Measurements from ENCODE around the gene SOX15. TPM values are rescaled to one million over a fixed set of nuclear protein-coding genes. Genes with fewer than 3 reads are reported as not detected.
A peak's percentile ranks its signal among the peaks of the same experiment; 100 is the strongest.
"Not testable (repeated sequence)": the region's sequence is repeated elsewhere in the genome, so short reads cannot be mapped to it uniquely, and the experiment has no call there.

SOX15 gene
- total and polyA plus RNA-seq, 4 donors: 0.68 to 1.1 (median 0.86) TPM; not detected in 1

- no peak for TF ChIP-seq CTCF (IDR thresholded peaks at IDR 0.05; ENCODE audit: control extremely low read depth, extremely low read depth)
- H3K4me1 ChIP-seq (ENCODE audit: control insufficient read depth in 5 of 5, insufficient read depth in 5 of 5, low read length in 5 of 5): peaks cover 0 to 18% (median 0%) of the 10 kb centered on the region in 5 donors
- H3K27ac ChIP-seq (ENCODE audit: low read depth in 1 of 2, low read length in 1 of 2): peak overlapping the region in 1 of 2 donors; percentile 13
- H3K27me3 ChIP-seq (ENCODE audit: control insufficient read depth in 3 of 3, insufficient read depth in 3 of 3, low read length in 2 of 3): no peaks in the 10 kb centered on the region
- 47 to 65% methylated on average over 7 of the region's 7 CpGs for WGBS, 2 donors
- H3K9me3 ChIP-seq (ENCODE audit: control insufficient read depth in 4 of 4, insufficient read depth in 3 of 4, low read length in 3 of 4): no peaks in the 10 kb centered on the region
- DNase-seq (no peak), ATAC-seq (ENCODE audit: insufficient read depth, low FRiP score) (no peak)
- no peak overlapping the region for H3K4me3 ChIP-seq
- H3K9ac ChIP-seq (ENCODE audit: insufficient read depth in 1 of 2, low read length in 2 of 2): peak overlapping the region in 1 of 2 donors; percentile 88
- H3K36me3 ChIP-seq (ENCODE audit: control insufficient read depth in 4 of 4, insufficient read depth in 4 of 4, low read length in 4 of 4): peaks cover 0 to 4% (median 2%) of the 10 kb centered on the region in 4 donors
These were observed 36.4 kb upstream of the SOX15 start for GRCh38 chr17:7626307-7626706.

GRCh38 chr17:7625749-7626148 lies 35.9 kb upstream of the SOX15 start:
- WGBS, 2 donors: 96 to 98% methylated on average over 16 of the region's 16 CpGs
- H3K4me1 ChIP-seq (ENCODE audit: control insufficient read depth in 5 of 5, insufficient read depth in 5 of 5, low read length in 5 of 5): peaks cover 0 to 16% (median 0%) of the 10 kb centered on the region in 5 donors
- not testable (repeated sequence) for DNase-seq; H3K27ac ChIP-seq (ENCODE audit: low read depth in 1 of 2, low read length in 1 of 2); H3K9ac ChIP-seq (ENCODE audit: insufficient read depth in 1 of 2, low read length in 2 of 2); H3K27me3 ChIP-seq (ENCODE audit: control insufficient read depth in 3 of 3, insufficient read depth in 3 of 3, low read length in 2 of 3); H3K36me3 ChIP-seq (ENCODE audit: control insufficient read depth in 4 of 4, insufficient read depth in 4 of 4, low read length in 4 of 4); ATAC-seq (ENCODE audit: insufficient read depth, low FRiP score); H3K9me3 ChIP-seq (ENCODE audit: control insufficient read depth in 4 of 4, insufficient read depth in 3 of 4, low read length in 3 of 4); H3K4me3 ChIP-seq

GRCh38 chr17:7623661-7624060 lies 33.8 kb upstream of the SOX15 start:
- Histone ChIP-seq H3K9me3 (ENCODE audit: control insufficient read depth in 4 of 4, insufficient read depth in 3 of 4, low read length in 3 of 4) (no peaks in the 10 kb centered on the region), H3K27ac (ENCODE audit: low read depth in 1 of 2, low read length in 1 of 2) (no peak overlapping the region), H3K4me3 (no peak overlapping the region), H3K9ac (ENCODE audit: insufficient read depth in 1 of 2, low read length in 2 of 2) (no peak overlapping the region), H3K4me1 (ENCODE audit: control insufficient read depth in 5 of 5, insufficient read depth in 5 of 5, low read length in 5 of 5) (peaks cover 0 to 16% (median 0%) of the 10 kb centered on the region in 5 donors), H3K36me3 (ENCODE audit: control insufficient read depth in 4 of 4, insufficient read depth in 4 of 4, low read length in 4 of 4) (peaks cover 0 to 4% (median 2%) of the 10 kb centered on the region in 4 donors), H3K27me3 (ENCODE audit: control insufficient read depth in 3 of 3, insufficient read depth in 3 of 3, low read length in 2 of 3) (no peaks in the 10 kb centered on the region)
- WGBS, 2 donors: 86 to 90% methylated on average over 5 of the region's 5 CpGs
- TF ChIP-seq CTCF (IDR thresholded peaks at IDR 0.05; ENCODE audit: control extremely low read depth, extremely low read depth): no peak
- no peak for DNase-seq
- no peak for ATAC-seq (ENCODE audit: insufficient read depth, low FRiP score)

GRCh38 chr17:7620835-7621234 lies 30.9 kb upstream of the SOX15 start:
- no peaks in the 10 kb centered on the region for H3K9me3 ChIP-seq (ENCODE audit: control insufficient read depth in 4 of 4, insufficient read depth in 3 of 4, low read length in 3 of 4)
- no peak for DNase-seq
- no peak for TF ChIP-seq CTCF (IDR thresholded peaks at IDR 0.05; ENCODE audit: control extremely low read depth, extremely low read depth)
- WGBS, 2 donors: 95 to 97% methylated on average over 8 of the region's 8 CpGs
- no peaks in the 10 kb centered on the region for H3K27me3 ChIP-seq (ENCODE audit: control insufficient read depth in 3 of 3, insufficient read depth in 3 of 3, low read length in 2 of 3)
- ATAC-seq (ENCODE audit: insufficient read depth, low FRiP score): no peak
- H3K27ac ChIP-seq (ENCODE audit: low read depth in 1 of 2, low read length in 1 of 2): no peak overlapping the region
- H3K4me3 ChIP-seq: no peak overlapping the region
- no peaks in the 10 kb centered on the region for H3K36me3 ChIP-seq (ENCODE audit: control insufficient read depth in 4 of 4, insufficient read depth in 4 of 4, low read length in 4 of 4)
- H3K9ac ChIP-seq (ENCODE audit: insufficient read depth in 1 of 2, low read length in 2 of 2): no peak overlapping the region
- no peaks in the 10 kb centered on the region for H3K4me1 ChIP-seq (ENCODE audit: control insufficient read depth in 5 of 5, insufficient read depth in 5 of 5, low read length in 5 of 5)

Data from lung (tissue), 12 donors.